Measurements from ENCODE around the gene ASMT. TPM values are rescaled to one million over a fixed set of nuclear protein-coding genes. Genes with fewer than 3 reads are reported as not detected.

Gene ASMT
- total RNA-seq, 1 experiment from 2014 or later = not detected

GRCh38 chrX:1610736-1611135 is 4.1 kb upstream of the ASMT start:
- Histone ChIP-seq H4K20me1 (ENCODE audit: insufficient read depth) (no peaks in the 10 kb centered on the region), H3K27me3 (ENCODE audit: insufficient read depth, low read length) (no peaks in the 10 kb centered on the region), H3K79me2 (ENCODE audit: insufficient read depth, low read length) (no peaks in the 10 kb centered on the region), H3K9ac (ENCODE audit: low read length) (no peak overlapping the region), H2AFZ (ENCODE audit: low read depth, low read length, poor library complexity, severe bottlenecking) (no peak overlapping the region), H3K9me3 (ENCODE audit: control insufficient read depth in 1 of 2, insufficient read depth in 1 of 2, low read depth in 1 of 2, low read length in 2 of 2) (no peaks in the 10 kb centered on the region), H3K27ac (ENCODE audit: low read depth, low read length) (no peak overlapping the region), H3K36me3 (ENCODE audit: control insufficient read depth in 1 of 2, insufficient read depth in 2 of 2, low read length in 2 of 2) (no peaks in the 10 kb centered on the region), H3K9me2 (ENCODE audit: insufficient read depth) (no peaks in the 10 kb centered on the region), H3K4me1 (ENCODE audit: control insufficient read depth in 1 of 2, insufficient read depth in 2 of 2, low read length in 2 of 2) (no peaks in the 10 kb centered on the region), H3K4me2 (ENCODE audit: low read length) (no peak overlapping the region), H3K4me3 (replicated peaks in 1 of 2; ENCODE audit: low read depth in 1 of 2, low read length in 2 of 2) (no peak overlapping the region)
- TF ChIP-seq POLR2A (IDR thresholded peaks at IDR 0.05; ENCODE audit: borderline replicate concordance, extremely low read depth, insufficient read depth, insufficient read length) (no peak), SIN3A (IDR thresholded peaks at IDR 0.05; ENCODE audit: low read depth) (no peak), JUND (IDR thresholded peaks at IDR 0.05) (no peak), CTCF (IDR thresholded peaks at IDR 0.05 in 2 of 3, conservative IDR thresholded peaks at IDR 0.05 in 1 of 3; ENCODE audit: borderline replicate concordance in 1 of 3, insufficient read depth in 1 of 3, low read depth in 2 of 3, low read length in 2 of 3) (no peak), TCF7L2 (IDR thresholded peaks at IDR 0.05; ENCODE audit: borderline replicate concordance, extremely low read depth, insufficient read depth, insufficient read length) (no peak), ELF1 (IDR thresholded peaks at IDR 0.05; ENCODE audit: borderline replicate concordance, low read depth) (no peak), EGR1 (IDR thresholded peaks at IDR 0.05; ENCODE audit: low read depth) (no peak), EZH2phosphoT487 (IDR thresholded peaks at IDR 0.05; ENCODE audit: borderline replicate concordance) (no peak), FOSL1 (IDR thresholded peaks at IDR 0.05; ENCODE audit: low read depth) (no peak), EZH2 (IDR thresholded peaks at IDR 0.05) (no peak), POLR2AphosphoS5 (IDR thresholded peaks at IDR 0.05; ENCODE audit: low read depth, low read length) (no peak), ZFX (IDR thresholded peaks at IDR 0.05) (no peak), RAD21 (IDR thresholded peaks at IDR 0.05; ENCODE audit: low read depth) (no peak), YY1 (IDR thresholded peaks at IDR 0.05; ENCODE audit: extremely low read depth, insufficient replicate concordance, low read depth, low read length) (no peak), CEBPB (IDR thresholded peaks at IDR 0.05; ENCODE audit: low read depth) (no peak), REST (IDR thresholded peaks at IDR 0.05; ENCODE audit: low read depth) (no peak), SP1 (IDR thresholded peaks at IDR 0.05; ENCODE audit: low read depth) (no peak), ZNF274 (IDR thresholded peaks at IDR 0.05; ENCODE audit: low read depth, low read length) (no peak), ATF3 (IDR thresholded peaks at IDR 0.05) (no peak)
- TF ChIP-seq, protein P1, sequence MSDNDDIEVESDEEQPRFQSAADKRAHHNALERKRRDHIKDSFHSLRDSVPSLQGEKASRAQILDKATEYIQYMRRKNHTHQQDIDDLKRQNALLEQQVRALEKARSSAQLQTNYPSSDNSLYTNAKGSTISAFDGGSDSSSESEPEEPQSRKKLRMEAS (IDR thresholded peaks at IDR 0.05) = no peak
- CTCF ChIA-PET = no interaction called here
- BruUV-seq (replicated peaks) = no TSS peak
- RAD21 ChIA-PET (ENCODE audit: low non-redundant PET in 1 of 2, low total read pairs in 2 of 2, uncharacterized antibody in 2 of 2, unreplicated experiment in 2 of 2) = no interaction called here
- no peak for DNase-seq (ENCODE audit: low read depth, low spot score)
- intact Hi-C loops (cut with micrococcal nuclease) = no loop called here
- POLR2A ChIA-PET = no interaction called here
- no peak for ATAC-seq
